T-helper 9 cell (primary cell): ENCODE results near the gene TMEM143.
A peak's percentile ranks its signal among the peaks of the same experiment; 100 is the strongest.
"Not testable (repeated sequence)": the region's sequence is repeated elsewhere in the genome, so short reads cannot be mapped to it uniquely, and the experiment has no call there.

Experiments used
- DNase-seq: peaks from one replicate; pipeline ENCODE4 v3.0.0-alpha.2; 2020

The TMEM143 gene

DNA sequence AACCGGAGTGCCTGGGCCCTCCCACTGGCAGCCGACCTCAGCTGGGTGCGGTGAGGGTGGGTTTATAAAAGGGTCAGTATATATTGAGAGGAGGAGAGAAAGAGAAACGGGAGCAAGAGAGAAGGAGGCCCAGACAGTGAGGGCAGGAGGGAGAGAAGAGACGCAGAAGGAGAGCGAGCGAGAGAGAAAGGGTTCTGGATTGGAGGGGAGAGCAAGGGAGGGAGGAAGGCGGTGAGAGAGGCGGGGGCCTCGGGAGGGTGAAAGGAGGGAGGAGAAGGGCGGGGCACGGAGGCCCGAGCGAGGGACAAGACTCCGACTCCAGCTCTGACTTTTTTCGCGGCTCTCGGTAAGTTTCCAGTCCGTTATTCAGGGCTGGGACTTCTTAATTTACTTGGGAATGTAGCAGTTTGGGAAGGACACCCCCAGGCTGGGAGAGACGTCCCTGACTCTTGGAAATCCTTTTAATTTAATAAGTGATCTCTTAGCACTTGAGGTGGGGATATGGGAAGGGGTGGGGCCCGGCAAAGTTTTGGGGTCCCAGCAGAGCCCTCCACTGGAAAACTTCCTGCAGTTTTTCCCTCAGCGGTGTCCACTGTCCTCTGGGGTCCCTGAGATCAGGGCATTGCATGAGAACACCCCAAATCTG, 38.4 kb downstream of the TMEM143 start, which contains the start of gene EMP3:
Gene EMP3 (plus strand): TSS at position 288 of the 646 bp plus-strand sequence. CDS start 1,293 bp downstream, outside the sequence.
- DNase-seq = peak; percentile 75

DNA sequence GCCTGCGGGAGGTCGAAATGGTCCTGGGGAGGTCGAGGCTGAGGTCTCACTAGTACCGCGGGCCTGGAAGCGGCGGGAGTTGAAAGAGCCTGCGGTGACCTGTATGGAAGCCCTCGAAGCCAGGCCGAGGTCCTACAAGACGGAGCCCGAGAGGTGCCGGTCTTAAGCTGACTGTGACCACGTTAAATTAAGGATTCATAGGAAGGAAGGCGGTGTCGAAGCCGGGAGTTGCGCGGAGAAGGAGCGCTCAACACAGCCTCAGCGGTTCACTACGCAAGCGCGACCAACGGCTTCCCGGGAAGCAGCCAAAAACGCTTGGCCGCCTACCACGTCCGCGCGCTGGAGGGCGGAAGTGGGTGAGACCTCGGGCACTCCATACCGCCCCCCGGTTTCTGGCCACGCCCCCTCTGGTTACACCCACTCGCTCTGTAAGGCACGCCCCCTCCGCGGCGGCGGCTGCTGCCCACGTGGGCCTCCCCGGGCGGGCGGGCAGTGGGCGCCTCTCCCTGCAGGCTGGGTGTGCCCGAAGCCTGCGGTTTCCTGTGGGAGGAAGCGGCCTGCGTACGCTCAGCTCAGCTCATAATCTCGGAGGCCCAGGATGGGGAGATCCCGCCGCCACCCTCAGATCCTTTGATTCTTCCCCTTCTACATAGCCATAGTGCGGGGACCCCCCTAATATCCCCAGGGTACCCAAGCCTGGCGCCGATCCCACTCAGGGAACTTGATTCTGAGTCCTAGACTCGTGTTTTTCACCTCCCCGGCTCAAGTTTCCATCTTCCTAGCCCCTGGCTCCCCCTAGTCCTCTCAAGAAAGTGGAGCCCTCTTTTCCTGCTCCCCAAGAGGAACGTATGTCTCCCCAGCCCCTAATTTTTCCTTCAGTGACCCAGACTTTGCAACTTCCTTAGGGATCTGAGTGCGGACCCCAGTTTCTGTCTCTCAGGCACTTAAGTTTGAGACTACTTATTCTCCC, 41.8 kb downstream of the TMEM143 start:
- peak; percentile 99 for DNase-seq

DNA sequence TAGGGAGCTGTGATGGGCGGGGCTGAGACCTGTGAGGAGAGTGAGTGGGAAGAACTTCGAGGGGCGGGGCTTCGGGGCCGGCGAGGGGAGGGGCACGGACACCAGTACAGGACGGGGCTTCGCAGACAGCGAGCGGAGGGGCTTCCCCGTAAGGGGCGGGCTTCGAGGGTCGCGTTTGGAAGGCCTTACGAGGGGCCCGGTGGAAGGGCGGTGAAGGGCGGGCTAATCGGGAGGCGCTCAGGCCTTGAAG, 42.4 kb downstream of the TMEM143 start:
- peak; percentile 96 for DNase-seq

DNA sequence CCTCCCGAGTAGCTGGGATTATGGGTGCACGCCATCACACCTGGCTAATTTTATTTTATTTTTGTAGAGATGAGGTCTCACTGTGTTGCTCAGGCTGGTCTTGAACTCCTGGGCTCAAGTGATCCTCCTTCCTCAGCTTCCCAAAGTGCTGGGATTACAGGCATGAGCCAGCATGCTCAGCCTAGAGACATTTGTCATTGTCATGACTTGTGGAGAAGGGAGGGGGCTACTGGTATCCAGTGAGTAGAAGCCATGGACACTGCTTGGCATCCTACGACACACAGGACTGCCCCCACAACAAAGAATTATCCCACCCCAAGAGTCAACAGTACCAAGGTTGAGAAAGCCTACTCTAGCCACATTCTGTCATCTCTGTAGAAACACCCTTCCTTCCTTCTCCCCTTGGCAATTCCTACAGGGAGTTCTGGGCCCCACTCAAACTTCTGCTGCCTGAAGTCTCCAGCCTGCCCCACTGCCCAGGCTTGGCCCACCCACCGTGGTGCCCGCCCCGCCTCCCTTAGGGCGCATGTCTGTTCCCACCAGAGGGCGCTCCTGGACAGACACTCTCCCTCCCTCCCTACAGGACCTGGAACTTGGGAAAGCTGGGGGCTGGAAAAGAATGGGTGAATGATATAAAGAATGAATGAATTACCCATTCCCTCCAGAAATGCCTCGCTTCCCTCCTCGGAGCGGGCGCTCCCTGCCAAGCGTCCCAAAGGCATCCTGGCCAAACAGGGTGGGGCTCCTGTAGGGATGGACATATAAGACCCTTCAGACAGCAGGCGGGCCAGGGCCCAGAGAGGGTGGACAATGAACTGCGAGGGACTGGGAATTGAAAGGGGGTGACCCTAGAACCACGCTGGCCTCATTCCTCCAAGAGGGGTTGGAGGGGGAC, 43.8 kb downstream of the TMEM143 start:
- DNase-seq = peak; percentile 82

DNA sequence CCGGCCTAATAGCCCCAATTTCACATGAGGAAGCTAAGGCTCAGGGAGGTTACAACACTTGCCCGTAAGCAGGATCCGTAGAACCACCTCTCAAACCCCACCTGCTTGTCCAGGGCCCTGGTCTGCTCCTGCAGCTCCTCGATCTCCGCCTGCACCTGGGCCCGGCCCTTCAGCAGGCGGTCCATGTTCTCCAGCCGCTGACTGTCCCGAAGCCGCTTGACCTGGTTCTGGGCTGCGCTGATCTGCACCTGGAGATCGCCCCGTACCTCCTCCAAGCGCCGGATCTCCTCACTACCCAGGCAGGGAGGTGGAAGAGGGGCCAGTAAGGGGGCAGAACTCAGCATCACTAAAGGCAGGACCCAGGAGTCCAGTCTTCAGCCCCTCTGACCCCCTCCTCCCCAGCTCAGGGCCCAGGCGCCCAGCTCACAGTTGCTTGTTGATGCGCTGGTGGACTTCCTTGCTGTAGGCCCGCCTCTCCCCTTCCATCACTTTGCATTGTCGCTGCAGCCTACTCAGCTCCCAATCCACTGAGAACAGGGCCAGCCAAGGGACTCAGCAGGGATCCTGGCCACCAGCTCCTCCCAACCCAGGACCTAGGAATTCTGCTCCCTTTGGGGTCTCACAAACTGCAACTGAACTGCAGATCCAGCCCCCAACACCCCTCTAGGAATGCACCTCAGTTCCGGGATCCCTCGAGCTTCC, 45.3 kb downstream of the TMEM143 start:
- DNase-seq = no peak

DNA sequence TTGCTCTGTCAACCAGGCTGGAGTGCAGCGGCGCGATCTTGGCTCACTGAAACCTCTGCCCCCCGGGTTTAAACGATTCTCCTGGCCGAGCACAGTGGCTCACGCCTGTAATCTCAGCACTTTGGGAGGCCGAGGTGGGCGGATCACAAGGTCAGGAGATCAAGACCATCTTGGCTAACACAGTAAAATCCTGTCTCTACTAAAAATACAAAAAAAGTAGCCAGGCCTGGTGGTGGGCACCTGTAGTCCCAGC, 46.1 kb downstream of the TMEM143 start:
- not testable (repeated sequence) for DNase-seq

DNA sequence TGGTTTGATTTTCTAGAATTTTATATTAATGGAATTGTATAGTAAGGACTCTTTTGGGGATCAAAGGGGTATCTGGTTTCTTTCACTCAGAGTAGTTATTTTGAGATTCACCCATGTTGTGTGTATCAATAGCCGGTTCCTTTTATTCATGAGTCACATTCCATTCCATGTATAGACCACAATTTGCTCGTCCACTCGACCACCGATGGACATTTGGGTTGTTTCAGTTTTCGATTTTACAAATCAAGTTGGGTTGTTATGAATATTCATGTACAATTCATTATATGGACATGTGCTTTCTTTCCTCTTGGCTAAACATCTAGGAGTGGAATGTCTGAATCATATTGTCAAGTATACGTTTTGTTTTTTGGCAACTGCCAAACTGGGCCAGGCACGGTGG, 48.0 kb downstream of the TMEM143 start:
- no peak for DNase-seq

DNA sequence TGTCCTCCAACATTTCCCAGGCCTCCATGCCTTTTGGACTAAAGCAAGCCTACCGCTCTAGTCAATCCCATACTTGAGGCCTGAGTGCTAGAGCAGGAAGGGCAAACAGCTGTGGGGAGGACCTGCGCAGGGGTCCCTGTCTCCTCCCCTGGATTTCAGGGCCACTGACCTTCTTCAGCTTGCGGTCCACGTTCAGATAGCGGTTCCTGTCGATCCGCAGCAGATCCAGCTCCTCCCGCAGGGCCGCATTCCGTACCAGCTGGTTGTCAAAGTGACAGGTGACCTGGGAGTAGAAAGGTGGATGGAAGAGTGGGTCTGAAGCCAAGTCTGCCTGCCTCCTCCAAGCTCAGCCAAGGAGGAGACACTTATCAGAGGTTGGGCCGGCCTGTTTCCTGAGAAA, 52.4 kb downstream of the TMEM143 start:
- DNase-seq = no peak

DNA sequence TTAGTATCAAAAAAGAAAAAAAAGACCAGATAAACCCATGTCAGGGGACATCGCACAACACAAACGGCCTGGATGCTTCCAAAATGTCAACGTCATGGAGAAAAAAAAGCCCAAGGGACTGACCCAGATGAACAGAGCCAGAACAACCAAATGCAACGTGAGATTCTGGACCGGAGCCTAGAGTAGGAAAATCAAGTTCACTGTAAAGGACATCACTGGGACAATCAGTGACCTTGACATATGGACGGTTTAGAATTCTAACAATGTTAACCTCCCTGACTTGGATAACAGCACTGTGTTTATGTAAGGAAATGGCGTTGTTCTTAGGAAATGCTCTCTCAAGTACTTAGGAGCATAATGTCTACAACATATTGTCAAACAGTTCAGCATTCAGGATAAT, 53.5 kb downstream of the TMEM143 start:
- no peak for DNase-seq

DNA sequence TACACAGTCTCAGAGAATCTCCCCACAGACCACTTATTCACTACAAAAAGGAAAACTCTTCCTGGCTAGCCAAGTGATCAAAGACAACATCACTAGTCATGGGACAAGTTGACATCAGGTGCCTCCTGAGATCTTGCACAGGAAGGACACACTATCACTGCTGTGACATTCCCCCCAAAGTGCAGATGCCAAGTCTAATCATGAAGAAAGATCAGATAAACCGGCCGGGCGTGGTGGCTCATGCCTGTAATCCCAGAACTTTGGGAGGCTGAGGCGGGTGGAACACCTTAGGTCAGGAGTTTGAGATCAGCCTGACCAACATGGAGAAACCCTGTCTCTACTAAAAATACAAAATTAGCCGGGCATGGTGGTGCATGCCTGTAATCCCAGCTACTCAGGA, 54.0 kb downstream of the TMEM143 start:
- not testable (repeated sequence) for DNase-seq

DNA sequence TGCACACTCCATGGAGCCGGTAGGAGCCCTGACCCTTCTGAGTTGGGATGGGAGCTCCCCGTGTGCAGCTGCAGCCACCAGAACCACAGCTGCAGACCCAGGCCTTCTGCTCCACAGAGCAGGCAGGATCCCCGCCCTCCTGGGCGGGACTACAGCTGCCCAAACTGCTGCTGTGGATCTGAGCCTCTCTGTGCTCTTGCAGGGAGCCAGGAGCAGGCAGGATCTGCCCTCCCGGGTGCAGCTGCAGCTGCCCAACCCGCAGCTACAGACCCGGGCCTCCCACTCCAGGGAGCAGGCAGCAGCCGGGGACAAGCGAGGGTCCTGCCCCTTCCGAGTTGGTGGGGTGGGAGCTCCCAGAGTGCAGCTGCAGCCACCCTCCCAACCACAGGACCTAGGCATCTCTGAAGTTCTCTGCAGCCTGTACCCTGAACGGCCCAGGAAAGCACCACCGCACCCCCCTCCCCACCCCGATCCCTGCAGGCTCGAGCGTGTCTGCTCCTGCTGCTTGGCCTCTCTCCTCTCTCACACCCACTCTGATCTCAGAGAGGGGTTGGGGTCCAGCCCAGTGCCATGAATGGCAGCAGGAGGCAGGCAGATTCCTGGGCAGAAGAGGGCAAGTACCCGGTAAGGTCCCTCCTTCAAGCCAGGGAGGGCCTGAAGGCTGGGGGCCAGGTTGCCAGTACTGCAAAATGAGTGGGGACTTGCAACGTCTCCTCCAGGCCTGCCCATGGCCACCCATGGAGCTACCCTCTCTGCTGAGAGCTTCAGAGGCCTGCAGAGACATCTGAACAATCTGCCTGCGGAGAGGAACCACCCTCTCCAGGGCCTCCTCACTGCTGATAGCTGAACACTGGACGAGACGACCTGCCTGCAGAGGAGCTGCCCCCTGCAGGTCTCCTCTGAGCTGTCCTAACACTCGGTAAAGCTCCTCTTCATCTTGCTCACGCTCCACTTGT, 54.8 kb downstream of the TMEM143 start:
- no peak for DNase-seq

DNA sequence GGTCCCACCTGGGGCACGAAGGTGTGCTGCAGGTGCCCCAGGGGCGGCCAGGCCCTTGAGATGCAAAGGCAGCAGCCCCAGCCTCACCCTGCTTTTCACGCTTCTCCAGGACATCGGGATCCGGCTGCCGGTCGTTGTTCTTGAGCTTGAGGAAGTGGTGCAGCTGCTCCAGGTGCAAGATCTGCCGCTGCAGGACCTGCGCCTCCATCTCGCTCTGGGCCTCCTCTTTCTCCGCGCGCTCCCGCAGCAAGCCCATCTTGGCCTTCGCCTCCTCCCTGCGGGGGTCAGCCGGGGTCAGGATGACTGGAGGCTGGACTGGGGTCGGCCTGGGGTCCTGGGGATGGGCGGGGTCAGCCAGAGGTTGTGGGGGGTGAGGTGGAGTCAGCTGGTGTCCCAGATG, 59.9 kb downstream of the TMEM143 start:
- DNase-seq = no peak

DNA sequence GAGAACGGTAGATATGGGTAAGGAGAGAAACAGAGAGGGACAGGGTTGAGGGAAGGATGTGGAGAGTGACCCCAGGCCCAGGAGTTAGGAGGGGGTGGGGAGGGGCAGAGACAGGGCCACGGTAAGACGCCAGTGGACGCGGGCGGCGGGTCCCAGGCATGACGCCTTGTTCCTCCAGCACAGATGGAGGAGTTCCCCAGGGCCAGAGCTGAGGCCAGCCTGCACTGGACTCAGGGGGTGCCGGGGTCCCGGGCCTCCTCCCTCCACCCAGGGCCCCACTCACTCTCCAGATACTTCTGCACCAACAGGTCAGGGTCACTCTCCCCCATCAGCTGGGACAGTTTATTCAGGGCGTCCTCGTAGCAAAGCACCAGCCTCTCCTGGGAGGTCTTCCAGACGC, 60.4 kb downstream of the TMEM143 start:
- DNase-seq = no peak

DNA sequence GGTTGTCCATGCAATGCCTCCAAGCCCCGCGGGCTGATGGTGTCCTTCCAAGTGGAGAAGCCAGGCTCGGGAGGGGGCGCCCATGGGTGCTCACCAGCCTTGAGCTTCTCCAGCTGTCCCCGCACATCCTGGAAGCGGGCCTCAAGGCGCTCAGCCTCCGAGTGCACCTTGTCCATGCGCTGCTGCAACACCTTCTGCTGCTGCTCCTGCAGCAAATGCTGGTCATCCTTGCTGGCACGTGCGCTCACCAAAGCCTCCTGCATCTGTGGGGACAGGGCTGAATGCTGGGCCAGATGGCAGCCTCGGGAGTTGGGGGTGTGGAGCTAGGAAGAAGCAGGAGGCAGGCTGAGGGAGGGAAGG, 61.2 kb downstream of the TMEM143 start:
- DNase-seq = no peak

DNA sequence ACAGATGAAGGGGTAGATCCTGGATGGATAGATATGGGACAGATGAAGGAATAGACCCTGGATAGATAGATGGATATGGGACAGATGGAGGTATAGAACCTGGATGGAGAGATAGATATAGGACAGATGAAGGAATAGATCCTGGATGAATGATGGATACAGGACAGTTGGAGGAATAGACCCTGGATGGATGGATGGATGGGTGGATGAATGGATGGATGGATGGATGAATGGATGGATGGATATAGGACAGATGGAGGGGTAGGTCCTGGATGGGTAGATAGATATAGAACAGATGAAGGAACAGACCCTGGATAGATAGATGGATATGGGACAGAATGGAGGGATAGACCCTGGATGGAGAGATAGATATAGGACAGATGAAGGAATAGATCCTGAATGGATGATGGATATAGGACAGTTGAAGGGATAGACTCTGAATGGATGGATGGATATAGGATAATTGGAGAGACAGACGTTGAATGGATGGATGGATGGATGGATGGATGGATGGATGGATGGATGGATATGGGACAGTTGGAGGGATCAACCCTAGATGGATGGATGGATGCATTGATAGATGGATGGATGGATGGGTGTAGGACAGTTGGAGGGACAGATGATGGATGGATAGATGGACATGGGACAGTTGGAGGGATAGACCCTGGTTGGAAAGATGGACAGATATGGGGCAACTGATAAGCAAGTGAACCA, 61.7 kb downstream of the TMEM143 start:
- no peak for DNase-seq

DNA sequence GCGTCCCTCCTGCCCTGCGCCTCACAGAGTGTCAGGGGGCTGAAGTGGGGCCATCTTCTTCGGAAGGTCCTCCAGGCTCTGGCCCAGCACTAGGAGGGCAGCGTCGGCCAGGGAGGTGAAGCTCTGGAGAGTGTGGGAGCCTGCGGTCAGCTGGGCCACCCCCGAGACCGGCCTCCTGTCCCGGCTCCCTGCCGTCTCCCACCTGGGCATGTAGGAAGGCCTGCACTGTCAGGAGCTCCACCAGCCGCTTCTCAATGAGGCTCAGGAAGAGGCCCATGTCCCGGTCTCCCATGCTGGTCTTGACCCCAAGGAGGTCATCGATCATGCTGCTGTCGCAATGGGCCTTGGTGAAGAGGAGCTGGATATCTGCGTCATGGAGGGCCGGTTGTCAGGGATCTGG, 65.8 kb downstream of the TMEM143 start:
- no peak for DNase-seq

DNA sequence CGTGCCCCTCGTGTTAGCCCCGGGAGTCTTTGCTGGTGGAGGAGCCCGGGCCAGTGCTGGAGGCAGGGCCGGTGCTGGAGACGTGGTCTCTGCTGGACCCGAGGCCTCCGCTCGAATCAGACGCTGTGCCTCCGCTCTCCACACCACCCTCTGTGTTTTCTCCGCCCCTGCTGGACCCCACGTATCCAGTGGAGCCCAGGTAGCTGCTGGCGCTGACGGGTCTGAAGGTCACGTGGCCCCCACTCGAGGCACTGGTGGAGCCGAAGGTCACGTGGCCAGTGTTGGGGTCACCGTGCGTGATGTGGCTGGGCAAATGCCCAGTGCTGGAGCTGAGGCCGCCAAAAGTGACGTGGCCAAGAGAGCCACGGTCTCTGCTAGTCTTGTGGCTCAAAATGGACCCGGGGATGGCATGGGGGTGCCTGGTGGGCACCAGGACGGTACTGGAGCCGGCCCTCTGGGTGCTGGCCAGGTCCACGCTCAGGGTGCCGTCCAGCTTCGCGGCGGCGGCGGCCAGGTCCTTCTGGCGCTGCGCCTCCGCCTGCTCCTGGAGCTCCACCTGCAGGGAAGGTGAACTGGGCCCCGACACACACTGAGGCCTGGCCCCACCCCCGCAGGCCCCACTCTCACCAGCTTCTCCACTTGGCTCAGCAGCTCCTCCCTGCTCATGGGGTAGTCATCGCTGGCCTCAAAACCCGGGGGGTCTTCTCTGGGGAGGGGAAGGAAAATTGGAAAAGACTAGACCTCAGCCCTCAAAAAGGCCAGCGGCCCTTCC, 66.6 kb downstream of the TMEM143 start:
- DNase-seq = no peak

DNA sequence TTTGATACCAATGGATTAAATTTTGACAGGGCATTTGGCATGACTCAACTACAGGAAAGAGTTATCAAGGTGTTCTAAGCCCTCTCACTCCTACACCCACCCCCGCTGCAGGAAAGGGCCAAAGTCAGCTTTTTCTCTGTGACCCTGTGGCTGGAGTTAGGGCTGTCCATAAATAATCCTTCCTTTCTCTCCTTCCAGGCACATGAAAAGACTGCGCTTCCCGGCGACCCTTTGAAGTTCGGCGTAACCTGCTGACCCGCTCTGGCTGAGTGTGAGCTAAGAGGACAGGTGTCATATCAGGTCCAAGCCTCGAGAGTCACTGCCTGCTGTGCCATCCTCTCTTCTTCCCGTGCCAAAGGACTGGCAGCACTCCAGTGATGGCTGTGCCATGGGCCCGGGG, 68.3 kb downstream of the TMEM143 start:
- no peak for DNase-seq

DNA sequence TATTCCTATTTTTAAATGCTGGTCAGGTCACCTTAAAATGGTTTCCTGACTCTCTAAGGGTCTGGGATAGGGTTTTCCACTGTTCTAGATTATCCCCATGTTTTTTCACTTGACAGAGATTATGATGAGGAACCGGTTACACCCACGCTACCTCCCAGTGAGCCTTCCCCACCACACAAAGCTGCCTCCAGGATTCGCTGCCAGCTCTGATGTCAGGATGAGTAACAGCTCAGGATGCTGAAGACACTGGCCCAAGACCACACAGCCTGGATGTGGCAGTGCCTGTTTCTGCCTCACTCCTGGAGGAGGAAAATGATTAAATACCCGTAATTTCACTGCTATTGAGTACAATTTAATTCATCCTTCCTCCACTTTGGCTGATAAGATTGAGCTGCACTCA, 70.9 kb downstream of the TMEM143 start:
- DNase-seq = no peak

DNA sequence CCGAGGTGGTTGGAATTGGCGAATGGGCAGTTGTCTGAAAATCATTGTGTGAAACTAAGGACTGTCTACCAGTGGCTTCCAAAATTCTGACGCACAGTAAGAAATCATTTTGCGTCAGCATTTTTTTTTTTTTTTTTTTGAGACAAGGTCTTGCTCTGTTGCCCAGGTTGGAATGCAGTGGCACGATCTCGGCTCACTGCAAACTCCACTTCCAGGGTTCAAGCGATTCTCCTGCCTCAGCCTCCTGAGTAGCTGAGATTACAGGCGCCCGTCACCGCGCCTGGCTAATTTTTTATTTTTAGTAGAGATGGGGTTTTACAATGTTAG, 72.3 kb downstream of the TMEM143 start:
- not testable (repeated sequence) for DNase-seq
